Stimulated activated CD8-positive, alpha-beta memory T cell treated with anti-CD3 and anti-CD28 coated beads, Interleukin-12 subunit alpha, Interleukin-12 subunit beta, amount 100 ng/mL, for 4 hours (primary cell): Measurements from ENCODE around the gene AK9.
A peak's percentile ranks its signal among the peaks of the same experiment; 100 is the strongest.

Experiments
- DNase-seq: peaks from one replicate; pipeline ENCODE4 v3.0.0-alpha.2; 2020; ENCODE audit warnings: low read depth

The AK9 gene

DNA sequence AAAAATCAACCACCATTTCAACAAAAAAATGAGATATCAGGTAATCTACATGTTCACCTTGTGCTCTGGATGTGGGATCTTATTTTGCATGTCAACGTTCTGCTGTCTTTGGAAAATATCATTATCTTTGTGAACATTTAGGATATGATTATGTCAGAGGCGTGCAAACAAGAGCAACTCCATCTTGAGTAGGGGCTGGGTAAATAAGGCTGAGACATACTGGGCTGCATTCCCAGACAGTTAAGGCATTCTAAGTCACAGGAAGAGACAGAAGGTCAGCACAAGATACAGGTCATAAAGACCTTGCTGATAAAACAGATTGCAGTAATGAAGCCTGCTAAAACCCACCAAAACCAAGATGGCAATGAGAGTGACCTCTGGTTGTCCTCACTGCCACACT, 179.2 kb downstream of the AK9 start:
- no peak for DNase-seq

DNA sequence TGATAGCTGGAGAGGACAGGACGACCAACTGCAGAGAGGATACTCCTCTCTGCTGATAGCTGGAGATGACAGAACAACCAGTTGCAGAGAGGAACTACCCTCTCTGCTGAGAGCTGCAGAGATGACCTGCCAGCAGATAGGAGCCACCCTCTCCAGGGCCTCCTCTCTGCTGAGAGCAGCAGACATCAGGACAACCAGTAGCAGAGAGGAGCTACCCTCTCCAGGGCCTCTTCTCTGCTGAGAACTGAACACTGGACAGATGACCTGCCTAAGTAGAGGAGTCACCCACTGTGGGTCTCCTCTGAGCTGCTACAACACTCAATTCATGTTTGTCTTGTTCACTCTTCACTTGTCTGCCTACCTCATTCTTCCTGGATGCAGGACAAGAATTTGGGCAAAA, 180.6 kb downstream of the AK9 start:
- no peak for DNase-seq

DNA sequence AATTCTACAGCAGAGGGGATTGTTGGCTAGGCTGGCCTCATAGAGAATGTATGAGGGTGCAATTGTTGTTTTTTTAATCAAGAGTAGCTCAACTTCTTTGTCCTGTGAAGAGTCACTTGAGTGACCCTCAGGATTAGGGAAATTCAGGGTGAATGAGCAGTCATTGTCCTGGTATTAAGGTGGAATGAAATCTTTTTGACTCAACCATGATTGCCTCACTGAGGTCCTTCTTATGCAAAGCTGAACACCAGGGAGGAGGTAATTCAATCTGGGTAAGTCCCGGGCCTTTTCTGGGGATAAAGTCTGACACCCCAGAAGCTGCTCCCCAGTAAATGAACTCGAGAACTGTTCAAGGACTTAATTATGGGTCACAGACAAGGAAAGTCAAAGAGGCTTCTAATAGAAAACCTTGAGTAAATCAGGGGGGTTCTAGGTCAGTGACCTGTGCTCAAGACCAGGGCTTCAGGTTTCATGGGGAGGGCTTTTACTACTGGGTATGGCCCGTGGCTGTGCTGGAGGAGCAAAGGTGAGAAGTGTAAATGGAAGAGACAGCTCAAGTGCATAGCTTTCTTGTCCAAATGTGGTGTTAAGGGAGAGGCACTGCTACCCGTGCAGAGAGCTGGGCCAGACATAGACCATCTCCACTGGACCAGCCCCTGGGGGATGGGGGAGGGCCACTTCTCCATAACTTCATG, 182.7 kb downstream of the AK9 start:
- no peak for DNase-seq

DNA sequence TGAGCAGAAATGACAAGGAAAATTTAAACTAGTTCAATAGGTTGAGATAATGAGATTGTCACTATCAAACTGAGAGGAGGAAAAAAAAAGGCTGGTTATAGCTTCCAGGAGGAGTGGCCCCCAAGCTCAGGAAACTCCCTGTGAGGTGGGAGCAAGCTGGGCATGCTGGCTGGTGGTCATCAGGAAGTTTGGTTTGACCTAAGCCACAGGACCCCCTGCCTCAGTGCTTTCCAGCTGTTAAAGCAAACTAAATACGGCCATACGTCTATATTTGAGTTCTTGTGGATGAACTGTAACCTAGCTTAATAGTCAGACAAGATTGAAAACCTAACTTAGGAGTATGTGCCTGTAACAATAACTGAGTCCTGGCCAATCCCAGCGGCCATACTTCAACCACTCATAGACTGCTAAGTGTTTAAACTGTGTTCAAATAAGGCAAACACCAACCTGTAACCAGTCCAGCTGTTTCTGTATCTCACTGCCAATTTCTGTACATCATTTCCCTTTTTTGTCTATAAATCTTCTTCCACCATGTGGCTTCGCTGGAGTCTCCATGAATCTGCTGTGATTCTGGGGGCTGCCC, 183.4 kb downstream of the AK9 start:
- no peak for DNase-seq

DNA sequence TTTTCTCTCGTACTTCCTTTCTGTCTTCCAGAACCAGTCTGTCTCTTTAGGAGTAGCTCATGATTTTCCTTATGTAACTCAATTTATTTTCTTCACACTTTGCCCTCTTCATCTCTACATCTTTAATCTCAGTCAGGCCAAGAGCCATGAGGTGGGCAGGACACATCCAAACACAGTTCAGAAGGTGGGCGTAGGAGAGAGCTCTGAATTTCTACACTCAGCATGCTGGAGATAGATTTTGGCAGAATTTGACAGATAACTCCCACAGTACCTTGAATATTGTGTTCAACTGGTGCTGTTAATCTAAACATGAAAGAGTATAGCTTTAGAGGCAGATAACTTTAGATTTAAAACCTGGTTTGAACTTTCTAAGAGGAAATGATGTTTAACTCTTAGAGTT, 184.2 kb downstream of the AK9 start:
- DNase-seq = no peak

DNA sequence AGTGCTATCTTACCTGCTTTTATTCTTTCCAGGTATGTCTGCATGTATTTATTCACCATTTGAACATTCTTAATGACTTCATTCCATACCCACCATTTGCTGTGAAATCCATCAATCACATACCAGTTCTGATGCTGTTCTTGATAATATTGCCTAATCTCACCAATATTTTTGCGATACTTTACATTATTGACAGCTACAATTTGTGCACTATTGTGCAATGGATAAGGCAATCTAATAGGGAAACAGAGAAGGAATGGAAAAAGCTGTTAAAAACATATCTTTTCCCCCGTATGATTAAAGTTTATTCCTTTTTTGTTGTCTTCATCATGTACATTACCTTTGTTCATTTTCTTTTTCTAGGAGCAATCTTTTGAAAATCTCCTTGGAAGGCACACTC, 184.7 kb downstream of the AK9 start:
- DNase-seq = no peak

DNA sequence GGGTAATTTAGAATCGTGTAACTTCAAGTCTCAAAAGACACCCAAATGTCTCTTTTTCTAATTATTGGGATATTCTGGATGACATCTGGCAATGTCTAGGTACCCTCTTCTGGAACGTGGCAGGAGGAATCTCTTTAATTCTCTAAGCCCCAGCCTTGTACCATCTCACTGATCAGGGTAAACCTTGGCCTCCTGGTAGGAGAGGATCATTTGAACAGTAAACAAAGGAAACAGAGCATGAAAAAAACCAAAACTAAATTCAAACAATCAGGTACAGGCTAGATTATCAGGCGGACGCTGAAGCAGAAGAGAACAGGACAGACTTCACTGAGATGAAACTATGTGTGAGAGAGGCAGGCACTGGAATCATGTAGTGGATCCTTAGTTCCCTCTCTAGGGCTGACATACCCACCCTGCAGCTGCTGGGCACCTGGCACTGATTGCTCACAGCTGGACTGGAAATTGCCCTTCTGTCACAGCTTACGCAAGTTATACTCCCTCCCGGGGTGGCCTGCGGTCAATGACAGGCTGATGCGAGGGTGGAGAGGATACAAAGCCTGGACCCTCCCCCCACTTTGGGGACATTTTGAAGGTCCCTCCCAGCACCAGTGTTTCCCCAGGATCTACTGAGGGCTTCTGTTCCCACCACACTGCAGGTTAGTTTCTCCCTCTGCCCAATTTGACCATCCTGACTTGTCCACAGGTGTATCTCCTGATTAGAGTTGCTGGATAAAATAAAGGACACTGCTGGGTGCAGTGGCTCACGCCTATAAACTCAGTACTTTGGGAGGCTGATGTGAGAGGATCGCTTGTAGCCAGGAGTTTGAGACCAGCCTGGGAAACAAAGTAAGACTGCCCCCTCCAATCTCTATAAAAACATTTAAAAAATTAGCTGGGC, 187.4 kb downstream of the AK9 start:
- DNase-seq = no peak

DNA sequence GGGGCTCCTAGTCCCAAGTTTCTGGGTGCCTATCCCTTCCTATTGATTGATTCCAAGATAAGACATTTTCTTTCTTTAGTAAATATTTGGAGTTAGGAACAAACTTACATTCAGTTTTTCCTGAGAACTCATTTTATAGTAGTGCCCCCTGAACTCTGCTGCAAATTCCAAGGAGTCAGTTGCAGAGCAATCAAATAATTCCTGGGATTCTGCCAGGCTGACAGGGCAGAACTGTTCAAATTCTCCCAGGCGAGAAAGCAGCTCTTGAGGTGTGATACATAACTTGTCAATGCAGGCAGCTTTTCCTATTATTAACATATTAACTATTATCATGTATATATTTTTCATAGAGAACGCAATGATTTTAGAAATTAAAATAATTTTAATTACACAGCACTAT, 192.1 kb downstream of the AK9 start:
- no peak for DNase-seq

DNA sequence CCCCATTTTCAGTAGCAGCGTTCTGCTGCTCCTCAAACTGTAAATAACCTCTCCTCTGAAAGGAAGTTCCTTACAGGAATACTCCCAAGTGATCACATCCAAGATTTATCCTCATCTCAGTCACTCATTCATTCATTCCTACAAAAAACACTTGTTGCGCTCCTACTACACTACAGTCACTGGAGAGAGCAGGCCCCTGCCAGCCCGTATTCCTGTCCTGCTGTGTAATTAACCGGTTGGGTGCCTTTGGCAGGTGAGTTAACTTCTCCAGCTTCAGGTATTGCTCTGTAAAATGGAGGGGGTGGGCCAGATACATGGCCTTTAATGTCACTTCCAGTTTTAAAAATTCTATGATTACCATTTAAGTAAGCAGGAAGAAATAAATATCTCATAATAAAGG, 192.9 kb downstream of the AK9 start:
- no peak for DNase-seq

DNA sequence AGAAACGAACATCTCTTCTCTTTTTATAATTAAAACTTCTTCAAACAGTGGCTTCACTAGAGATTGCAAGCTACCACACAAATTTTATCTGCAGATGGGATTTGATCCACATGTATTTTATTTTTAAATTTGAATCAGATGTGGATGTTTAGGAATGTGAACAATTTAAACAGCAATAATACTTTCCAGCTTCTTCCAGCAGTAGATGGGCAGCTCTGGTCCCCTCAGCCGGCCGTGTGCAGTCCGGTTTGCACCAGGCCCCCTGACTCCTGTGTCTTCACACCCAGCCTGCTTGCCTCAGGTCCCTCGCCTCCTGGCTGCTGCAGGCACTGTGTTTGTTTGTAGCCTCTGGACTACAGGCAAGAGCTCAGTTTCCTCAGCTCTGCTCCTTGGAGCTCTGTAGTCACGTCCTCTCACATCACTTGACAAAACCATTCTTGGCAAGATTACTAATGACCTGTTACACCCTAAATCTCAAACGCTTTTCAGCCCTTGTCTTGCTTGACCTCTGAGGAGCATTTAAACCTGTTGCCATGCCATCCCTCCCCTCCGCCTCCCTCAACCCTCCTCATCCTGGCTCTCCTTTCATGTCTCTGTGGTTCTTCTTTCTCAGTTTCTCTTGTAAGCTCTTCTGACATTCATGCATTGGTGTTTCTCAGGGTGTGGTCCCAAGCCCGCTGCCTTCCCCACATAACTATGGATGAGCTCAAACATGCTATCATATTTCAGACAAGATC, 194.8 kb downstream of the AK9 start:
- no peak for DNase-seq

DNA sequence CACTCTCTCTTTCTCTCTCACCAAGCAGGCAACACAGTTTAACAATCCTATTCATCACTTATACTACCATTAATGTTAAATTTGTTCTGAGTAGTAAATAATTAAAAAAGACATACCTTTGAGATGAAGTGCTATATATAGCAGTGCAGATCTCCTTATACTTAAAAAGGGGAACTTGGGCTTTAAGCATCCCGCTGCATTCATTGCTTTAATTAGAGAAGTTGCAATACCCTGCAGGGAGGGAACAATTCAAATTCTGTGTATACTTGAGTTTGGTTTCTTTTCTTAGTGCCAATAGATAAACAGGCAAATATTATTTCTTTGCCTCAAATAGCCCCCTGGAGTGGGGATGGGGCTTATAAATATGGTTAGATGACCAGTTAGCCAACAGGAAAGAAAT, 197.1 kb downstream of the AK9 start:
- DNase-seq = no peak

DNA sequence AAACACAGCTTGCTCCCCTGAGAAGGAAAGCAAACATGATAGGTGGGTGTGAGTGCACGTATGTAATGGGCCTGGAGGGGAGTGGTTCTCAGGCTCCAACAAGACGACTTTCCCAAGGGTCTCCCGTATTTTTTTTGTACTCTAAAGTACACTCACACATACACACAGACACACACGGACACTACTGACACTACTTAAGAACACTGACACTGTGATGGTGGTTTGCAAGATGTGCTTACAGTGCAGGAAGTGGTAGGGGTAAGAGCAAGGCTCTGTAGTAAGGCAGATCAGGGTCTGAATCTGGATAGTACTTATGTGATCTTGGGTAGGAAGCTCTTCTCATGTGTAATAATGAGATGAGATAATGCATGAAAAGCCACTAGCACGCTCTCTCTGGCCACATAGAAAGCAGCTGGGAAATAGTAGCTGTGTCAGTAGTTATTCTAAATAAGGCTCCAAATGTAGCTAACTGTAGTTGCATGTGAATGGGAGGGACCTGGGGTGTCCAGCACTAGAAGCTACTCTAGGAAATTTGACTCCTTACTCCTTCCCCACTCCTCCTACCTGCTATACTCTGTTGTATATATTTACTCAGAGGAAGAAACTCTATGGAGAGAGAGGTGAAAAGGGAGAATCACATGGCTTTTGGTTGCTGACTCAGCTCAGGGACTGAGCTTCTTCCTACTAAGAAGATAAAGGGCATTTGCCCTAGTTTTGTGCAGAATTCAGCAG, 199.6 kb downstream of the AK9 start:
- no peak for DNase-seq

DNA sequence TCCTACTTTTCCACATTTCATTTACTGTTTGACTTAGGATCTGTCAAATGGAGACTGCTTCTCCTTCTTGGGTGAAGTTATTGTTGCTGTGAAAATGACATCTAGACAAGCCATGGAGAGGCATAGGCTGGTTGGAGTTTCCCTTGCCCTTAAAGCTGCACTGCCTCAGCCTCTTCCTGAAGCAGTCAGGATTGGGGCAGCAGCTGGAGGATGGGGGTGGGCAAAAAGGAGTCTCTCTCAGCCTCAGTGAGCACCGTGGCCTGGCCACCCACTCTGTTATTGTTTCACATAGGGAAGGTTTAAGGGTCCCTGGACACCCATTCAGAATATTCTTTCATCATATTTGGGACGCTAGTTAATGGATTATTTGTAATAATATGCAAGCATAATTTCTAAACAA, 200.3 kb downstream of the AK9 start:
- no peak for DNase-seq

DNA sequence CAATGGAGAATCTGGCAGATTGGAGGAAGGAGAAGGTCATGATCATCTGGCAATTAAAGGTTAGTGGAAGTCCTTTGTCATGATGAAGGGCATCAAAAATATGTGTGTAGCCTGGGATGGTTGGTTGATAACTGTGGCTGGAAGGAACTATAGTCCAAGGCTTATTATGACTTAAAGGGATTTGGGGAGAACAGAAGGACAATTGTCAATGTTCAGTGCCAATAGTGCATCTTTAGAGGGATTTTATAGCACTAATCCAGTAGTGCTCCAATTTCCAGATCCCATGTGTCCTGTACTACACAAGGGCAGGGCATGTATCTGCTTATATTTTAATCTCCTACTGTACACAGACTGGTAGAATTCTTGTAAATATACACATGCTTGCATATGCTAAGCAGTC, 203.0 kb downstream of the AK9 start:
- DNase-seq = no peak

DNA sequence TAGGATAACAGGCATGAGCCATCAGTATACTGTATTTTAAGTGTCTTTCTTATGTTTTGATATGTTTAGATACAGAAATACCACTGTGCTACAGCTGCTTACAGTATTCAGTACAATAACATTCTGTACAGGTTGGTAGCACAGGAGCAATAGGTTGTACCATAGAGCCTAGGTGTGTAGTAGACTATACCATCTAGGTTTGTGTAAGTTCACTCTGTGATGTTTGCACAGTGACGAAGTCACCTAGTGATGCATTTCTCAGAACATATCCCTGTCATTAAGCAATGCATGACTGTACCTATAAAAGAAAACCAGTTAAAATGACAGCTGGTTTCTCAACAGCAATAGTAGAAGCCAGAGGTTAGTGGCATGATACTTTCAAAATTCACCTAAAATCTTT, 204.9 kb downstream of the AK9 start:
- DNase-seq = no peak

DNA sequence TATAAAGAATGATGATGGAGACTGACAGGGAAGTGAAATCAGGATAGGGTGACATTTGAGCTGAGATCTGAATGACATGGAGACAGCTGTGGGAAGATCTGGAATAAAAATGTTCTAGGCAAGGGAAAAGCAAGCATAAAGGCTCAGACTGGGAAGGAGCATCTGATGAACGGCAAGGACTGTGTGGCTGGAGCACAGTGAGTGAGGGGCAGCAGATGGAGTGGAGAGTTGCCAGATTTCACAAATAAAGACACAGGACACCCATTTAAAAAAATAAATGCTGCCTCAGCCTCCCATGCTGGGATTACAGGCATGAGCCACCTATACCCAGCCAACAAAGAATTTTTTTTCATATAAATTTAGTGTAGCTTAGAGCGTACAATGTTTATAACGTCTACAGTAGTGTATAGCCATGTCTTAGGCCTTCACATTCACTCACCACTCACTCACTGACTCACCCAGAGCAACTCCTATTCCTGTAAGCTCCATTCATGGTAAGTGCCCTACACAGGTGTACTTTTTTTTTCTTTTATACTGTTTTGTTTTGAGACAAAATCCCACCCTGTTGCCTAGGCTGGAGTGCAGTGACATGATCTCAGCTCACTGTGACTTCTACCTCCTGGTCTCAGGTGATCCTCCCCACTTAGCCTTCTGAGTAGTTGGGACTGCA, 205.6 kb downstream of the AK9 start:
- DNase-seq = no peak

DNA sequence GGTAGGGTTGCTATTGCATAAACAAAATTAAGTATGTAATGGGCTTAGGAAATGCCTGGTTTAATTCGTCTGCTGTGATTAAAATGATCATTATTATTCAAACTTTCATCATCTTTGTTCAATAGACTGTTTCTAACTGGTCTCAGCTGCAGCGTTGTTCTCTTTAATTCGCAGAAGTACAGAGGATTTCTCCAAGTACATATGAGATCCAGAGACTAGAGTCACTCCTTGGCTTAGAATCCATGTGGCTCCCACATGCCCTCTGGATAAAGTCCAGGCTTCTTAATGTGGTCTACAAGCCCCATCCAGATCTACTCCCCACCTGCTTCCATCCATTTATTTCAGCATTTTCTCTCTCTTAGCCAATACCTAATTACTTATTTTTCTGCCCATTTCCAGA, 206.9 kb downstream of the AK9 start:
- DNase-seq = no peak

DNA sequence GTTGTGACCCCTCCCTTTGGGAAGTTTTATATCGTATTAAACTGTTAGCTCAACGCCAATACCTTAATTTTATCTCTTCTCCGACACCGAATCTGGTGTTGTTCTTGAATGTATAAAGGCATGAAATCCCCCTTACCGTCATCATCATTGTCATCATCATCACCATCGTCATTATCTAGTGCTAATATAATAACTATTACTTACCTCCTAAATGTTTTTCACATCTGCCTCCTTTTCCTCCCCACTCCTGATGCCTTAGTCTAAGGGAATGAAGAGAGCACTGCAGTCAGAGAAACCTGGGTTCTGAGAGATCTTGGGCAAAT, 207.3 kb downstream of the AK9 start:
- no peak for DNase-seq

DNA sequence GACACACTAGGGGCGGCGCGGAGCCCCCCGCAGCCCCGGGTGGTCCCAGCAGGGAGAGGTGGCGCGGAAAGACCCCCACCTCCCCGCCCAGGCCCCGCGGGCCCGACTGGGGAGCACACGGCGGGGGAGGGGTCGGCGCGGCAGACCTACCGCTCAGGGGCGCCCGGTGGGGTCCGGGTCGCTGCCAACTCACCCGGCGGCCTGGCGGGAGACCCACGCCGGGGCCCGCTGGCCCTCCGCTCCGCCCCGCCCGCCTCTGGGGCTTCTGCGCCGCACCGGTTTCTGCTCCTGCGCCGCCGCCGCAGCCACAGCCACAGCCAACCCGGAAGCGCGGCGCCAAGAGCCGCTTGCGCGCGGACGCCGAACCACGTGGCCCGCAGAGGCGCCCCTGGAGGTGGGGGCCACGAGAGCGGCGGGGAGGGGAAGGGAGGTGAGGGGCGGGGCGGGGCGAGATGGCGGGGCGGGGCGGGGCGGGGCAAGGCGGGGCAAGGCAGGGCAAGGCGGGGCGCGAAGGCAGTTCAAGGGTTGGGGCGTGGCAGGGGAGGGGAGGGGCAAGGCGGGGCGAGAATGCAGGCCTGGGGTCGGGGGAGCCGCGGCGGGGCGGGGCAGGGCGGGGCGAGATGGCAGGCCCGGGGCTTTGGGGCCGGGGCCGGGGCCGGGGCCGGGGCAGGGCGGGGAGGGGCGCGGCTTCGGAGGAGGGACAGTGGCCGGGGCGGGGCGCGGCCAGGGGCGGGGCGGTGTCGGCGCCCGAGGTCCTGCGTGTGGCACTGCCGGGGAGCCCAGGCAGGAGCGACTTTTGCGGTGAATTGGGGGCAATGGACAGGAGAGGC, 207.9 kb downstream of the AK9 start, which contains the start of gene ZBTB24:
Gene ZBTB24 (minus strand): TSS at position 315 of the 830 bp plus-strand sequence. CDS start 1,193 bp downstream, outside the sequence.
- DNase-seq = peak; percentile 83

DNA sequence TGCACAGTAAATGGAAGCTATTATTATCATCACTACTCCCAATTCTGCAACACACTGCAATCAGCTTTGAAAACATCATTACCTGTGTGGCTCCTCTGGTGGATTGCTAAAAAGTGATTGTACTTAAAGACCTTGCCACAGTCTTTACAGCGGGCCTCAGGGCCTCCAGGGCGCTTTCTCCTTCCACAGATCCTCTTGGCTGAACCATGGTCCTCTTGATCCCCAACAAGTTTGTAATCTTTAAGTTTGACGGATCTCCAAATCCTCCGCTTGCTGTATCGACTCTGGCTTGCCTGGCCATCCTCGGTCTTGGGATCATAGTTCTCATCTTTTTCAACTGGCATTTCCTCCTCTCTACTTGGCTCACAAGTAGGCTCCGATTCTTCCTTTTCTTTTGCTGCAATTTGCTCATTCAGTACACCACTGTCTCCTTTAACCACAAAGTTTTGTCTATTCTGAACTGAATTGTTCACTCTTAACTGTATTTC, 210.0 kb downstream of the AK9 start:
- no peak for DNase-seq
